ENCODE data around the gene RGL1. TPM values are rescaled to one million over a fixed set of nuclear protein-coding genes. Genes with fewer than 3 reads are reported as not detected.
A peak's percentile ranks its signal among the peaks of the same experiment; 100 is the strongest.

Gene RGL1
- total and polyA plus RNA-seq, 2 experiments from 2014 or later = 17.9 to 30.7 TPM

GRCh38 chr1:183877053-183877720 is 72.3 kb downstream of the RGL1 start:
- no peaks in the 10 kb centered on the region for H4K20me1 ChIP-seq (ENCODE audit: insufficient read depth, poor library complexity, severe bottlenecking)
- DNase-seq (ENCODE audit: low spot score) = peak; percentile 57
- H3K4me2 ChIP-seq = peak overlapping the region; percentile 28
- H3K4me1 ChIP-seq (ENCODE audit: insufficient read depth) = peaks cover 69% of the 10 kb centered on the region
- TF ChIP-seq CTCF (IDR thresholded peaks at IDR 0.05; ENCODE audit: poor library complexity) = no peak
- no peak for TF ChIP-seq EZH2phosphoT487 (IDR thresholded peaks at IDR 0.05; ENCODE audit: low read depth, severe bottlenecking, unreplicated experiment)
- no peak for TF ChIP-seq EZH2 (IDR thresholded peaks at IDR 0.05; ENCODE audit: borderline replicate concordance)
- H3K4me3 ChIP-seq = no peak overlapping the region
- no peaks in the 10 kb centered on the region for H3K36me3 ChIP-seq (replicated peaks; ENCODE audit: insufficient read depth, low read depth)
- H3K27me3 ChIP-seq = no peaks in the 10 kb centered on the region
- 67% methylated on average over 10 of the region's 10 CpGs for WGBS (ENCODE audit: low lambda C conversion rate, missing lambda C conversion rate)
- H3K9me3 ChIP-seq (ENCODE audit: low read depth) = no peaks in the 10 kb centered on the region
- peak overlapping the region; percentile 61 for H3K27ac ChIP-seq
- H2AFZ ChIP-seq = no peak overlapping the region
- no peaks in the 10 kb centered on the region for H3K79me2 ChIP-seq
- no peaks in the 10 kb centered on the region for H3K9me2 ChIP-seq (replicated peaks; ENCODE audit: insufficient read depth)

- peak; percentile 37 for DNase-seq (ENCODE audit: low spot score)
- Histone ChIP-seq H3K4me3 (no peak overlapping the region), H3K79me2 (no peaks in the 10 kb centered on the region), H4K20me1 (ENCODE audit: insufficient read depth, poor library complexity, severe bottlenecking) (no peaks in the 10 kb centered on the region), H2AFZ (no peak overlapping the region), H3K36me3 (replicated peaks; ENCODE audit: insufficient read depth, low read depth) (no peaks in the 10 kb centered on the region), H3K4me1 (ENCODE audit: insufficient read depth) (peaks cover 61% of the 10 kb centered on the region), H3K27me3 (no peaks in the 10 kb centered on the region), H3K9me3 (ENCODE audit: low read depth) (no peaks in the 10 kb centered on the region), H3K4me2 (no peak overlapping the region), H3K27ac (peak overlapping the region; percentile 74), H3K9me2 (replicated peaks; ENCODE audit: insufficient read depth) (no peaks in the 10 kb centered on the region)
- TF ChIP-seq EZH2 (IDR thresholded peaks at IDR 0.05; ENCODE audit: borderline replicate concordance) = no peak
- 68% methylated on average over 2 of the region's 2 CpGs for WGBS (ENCODE audit: low lambda C conversion rate, missing lambda C conversion rate)
Observed at GRCh38 chr1:183879494-183879893, 74.6 kb downstream of the RGL1 start.

- H3K27me3 ChIP-seq = no peaks in the 10 kb centered on the region
- H2AFZ ChIP-seq = no peak overlapping the region
- H3K9me3 ChIP-seq (ENCODE audit: low read depth) = no peaks in the 10 kb centered on the region
- no peak for DNase-seq (ENCODE audit: low spot score)
- no peak overlapping the region for H3K4me2 ChIP-seq
- no peaks in the 10 kb centered on the region for H4K20me1 ChIP-seq (ENCODE audit: insufficient read depth, poor library complexity, severe bottlenecking)
- no peak for TF ChIP-seq CTCF (IDR thresholded peaks at IDR 0.05; ENCODE audit: poor library complexity)
- TF ChIP-seq EZH2phosphoT487 (IDR thresholded peaks at IDR 0.05; ENCODE audit: low read depth, severe bottlenecking, unreplicated experiment) = no peak
- no peak for TF ChIP-seq EZH2 (IDR thresholded peaks at IDR 0.05; ENCODE audit: borderline replicate concordance)
- H3K79me2 ChIP-seq = no peaks in the 10 kb centered on the region
- H3K27ac ChIP-seq = peak overlapping the region; percentile 74
- H3K36me3 ChIP-seq (replicated peaks; ENCODE audit: insufficient read depth, low read depth) = no peaks in the 10 kb centered on the region
- no peak overlapping the region for H3K4me3 ChIP-seq
- no peaks in the 10 kb centered on the region for H3K9me2 ChIP-seq (replicated peaks; ENCODE audit: insufficient read depth)
- 47% methylated on average over 1 of the region's 1 CpG for WGBS (ENCODE audit: low lambda C conversion rate, missing lambda C conversion rate)
- peaks cover 56% of the 10 kb centered on the region for H3K4me1 ChIP-seq (ENCODE audit: insufficient read depth)
Observed at GRCh38 chr1:183879966-183880365, 75.0 kb downstream of the RGL1 start.

GRCh38 chr1:183880531-183881243 is 75.8 kb downstream of the RGL1 start:
- H3K9me3 ChIP-seq (ENCODE audit: low read depth) = no peaks in the 10 kb centered on the region
- no peaks in the 10 kb centered on the region for H3K36me3 ChIP-seq (replicated peaks; ENCODE audit: insufficient read depth, low read depth)
- H3K4me3 ChIP-seq = no peak overlapping the region
- H3K9me2 ChIP-seq (replicated peaks; ENCODE audit: insufficient read depth) = no peaks in the 10 kb centered on the region
- no peaks in the 10 kb centered on the region for H3K79me2 ChIP-seq
- peak overlapping the region; percentile 43 for H3K4me2 ChIP-seq
- TF ChIP-seq EZH2phosphoT487 (IDR thresholded peaks at IDR 0.05; ENCODE audit: low read depth, severe bottlenecking, unreplicated experiment) (no peak), CTCF (IDR thresholded peaks at IDR 0.05; ENCODE audit: poor library complexity) (no peak), EZH2 (IDR thresholded peaks at IDR 0.05; ENCODE audit: borderline replicate concordance) (no peak)
- peaks cover 53% of the 10 kb centered on the region for H3K4me1 ChIP-seq (ENCODE audit: insufficient read depth)
- 81% methylated on average over 6 of the region's 6 CpGs for WGBS (ENCODE audit: low lambda C conversion rate, missing lambda C conversion rate)
- peak overlapping the region; percentile 74 for H3K27ac ChIP-seq
- H4K20me1 ChIP-seq (ENCODE audit: insufficient read depth, poor library complexity, severe bottlenecking) = no peaks in the 10 kb centered on the region
- H2AFZ ChIP-seq = no peak overlapping the region
- H3K27me3 ChIP-seq = no peaks in the 10 kb centered on the region
- DNase-seq (ENCODE audit: low spot score) = no peak
